HG03571 (cell line): ENCODE results near the gene KCTD8.
"Not testable (repeated sequence)": the region's sequence is repeated elsewhere in the genome, so short reads cannot be mapped to it uniquely, and the experiment has no call there.

Experiments
- ATAC-seq: cut with Tn5 transposase; IDR thresholded peaks from one replicate; pipeline ENCODE4 v1.9.1; 2021; ENCODE audit not compliant: unreplicated experiment

The KCTD8 gene

DNA sequence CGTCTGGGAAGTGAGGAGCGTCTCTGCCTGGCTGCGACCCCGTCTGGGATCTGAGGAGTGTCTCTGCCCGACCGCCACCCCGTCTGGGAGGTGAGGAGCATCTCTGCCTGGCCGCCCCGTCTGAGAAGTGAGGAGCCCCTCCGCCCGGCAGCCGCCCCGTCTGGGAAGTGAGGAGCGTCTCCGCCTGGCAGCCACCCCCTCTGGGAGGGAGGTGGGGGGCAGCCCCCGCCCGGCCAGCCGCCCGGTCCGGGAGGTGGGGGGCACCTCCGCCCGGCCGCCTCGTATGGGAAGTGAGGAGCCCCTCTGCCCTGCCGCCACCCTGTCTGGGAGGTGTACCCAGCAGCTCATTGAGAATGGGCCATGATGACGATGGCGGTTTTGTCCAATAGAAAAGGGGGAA lies 280.8 kb downstream of the KCTD8 start:
- ATAC-seq = not testable (repeated sequence)

DNA sequence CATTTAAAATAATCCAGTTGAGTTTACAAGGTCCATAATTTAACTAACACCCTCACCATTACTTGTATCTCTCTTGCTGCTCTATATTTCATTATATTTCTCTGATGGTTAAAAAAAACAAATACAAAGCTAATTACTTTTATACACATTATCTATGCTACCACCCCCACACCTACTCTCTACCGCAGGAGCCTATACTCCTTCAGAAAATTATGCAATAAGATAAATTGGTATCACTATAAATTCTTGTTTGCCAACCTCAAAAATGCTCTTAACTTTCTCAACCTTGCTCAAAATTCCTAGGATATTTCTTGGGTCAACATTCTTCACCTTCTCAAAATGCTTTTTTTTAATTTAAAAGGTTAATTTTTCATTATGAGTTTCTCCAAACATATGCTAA lies 282.7 kb downstream of the KCTD8 start:
- ATAC-seq = no peak

DNA sequence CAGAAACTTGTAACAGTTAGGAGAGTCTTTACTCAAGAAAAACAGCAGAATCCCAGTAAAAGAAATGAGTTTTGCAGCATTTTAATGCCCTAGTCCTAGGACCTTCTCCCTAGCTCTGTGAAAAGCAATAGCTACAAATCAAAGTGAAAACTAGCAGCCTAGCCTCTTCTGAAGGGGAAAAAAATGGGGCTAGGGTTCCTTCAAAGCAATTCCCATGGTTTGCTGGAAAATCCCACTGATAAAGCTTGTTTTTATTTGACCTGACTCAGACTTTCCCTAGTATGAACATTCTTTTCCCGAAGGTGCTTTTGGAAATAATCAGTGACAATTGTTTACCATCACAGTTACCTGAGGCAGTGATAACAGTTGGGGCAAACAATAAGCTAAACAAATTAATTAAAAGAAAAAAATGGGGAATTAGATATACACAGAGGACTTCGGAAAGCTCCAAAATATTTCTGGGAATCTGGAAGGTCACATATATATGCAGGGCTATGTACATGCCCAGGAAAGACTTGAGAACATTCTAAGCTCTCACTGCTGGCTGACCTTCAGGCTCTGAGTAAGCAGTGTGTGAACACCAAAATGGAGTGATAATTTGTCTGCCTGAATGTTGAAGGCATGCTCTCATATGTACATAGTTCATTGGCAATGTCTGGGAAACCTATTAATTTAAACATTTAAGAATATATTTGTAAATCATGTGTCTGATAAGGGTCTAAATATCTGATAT lies 285.9 kb downstream of the KCTD8 start:
- ATAC-seq = no peak

DNA sequence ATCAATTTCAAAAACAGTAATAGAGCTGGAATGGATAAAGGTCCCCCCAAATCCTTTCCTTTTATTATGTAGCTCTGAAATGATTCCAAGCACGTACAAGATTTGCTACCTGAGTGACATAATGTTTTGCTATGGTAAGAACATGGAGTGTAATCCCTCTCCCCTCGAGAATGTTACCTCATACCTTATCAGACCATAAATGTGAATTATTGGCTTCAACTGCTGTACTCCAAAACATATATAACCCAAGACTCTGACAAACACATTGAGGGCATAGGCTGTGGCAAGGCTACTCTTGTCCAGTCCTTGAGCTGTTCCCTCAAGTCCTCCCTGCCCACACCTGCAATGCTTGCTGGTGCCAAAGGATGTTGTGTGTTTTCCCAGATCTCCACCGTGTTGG lies 286.9 kb downstream of the KCTD8 start:
- no peak for ATAC-seq

DNA sequence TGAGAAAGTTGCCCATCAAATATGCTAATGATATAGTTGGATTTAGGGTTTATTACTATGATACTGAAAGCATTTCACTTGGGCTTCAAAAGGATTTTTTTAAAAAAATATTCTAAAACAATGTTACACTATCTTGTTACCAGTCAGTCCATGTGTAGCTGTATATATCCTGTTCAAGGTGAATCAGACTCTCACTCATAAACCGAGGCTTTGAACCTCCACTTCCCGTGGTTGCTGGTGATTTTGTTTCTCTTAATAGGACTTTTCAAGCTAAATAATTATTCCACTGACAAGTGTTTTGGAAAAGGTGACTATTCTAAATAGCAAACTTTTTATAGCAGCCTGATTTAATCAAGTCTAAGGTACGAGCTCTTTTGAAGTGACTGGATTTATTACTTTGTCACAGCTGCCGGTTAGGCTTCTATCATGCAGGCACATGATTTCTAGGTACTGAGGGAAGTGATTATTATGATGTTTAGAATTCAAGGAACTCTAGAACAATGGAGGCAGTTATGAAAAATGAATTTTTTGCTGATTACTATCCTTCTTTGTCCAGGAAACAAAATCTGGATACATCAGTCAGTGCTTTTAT lies 287.7 kb downstream of the KCTD8 start:
- no peak for ATAC-seq

DNA sequence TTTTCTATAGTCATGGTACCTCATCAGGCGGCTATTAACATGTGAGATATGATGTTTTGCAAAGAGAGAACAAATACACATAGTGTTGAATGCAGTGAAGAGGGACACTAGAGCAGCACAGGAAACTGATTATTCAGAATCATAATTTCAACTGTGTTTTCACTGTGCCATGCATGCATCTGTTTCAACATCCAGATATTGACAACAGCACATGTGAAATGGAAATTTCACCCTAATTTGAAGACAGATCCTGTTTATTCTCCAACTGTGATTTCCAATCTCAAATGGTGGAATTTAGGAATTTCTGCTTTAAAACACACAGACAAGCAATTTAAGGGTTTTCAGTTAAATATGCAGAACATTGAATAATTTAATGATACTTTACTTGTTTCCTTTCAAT lies 288.6 kb downstream of the KCTD8 start:
- ATAC-seq = no peak

DNA sequence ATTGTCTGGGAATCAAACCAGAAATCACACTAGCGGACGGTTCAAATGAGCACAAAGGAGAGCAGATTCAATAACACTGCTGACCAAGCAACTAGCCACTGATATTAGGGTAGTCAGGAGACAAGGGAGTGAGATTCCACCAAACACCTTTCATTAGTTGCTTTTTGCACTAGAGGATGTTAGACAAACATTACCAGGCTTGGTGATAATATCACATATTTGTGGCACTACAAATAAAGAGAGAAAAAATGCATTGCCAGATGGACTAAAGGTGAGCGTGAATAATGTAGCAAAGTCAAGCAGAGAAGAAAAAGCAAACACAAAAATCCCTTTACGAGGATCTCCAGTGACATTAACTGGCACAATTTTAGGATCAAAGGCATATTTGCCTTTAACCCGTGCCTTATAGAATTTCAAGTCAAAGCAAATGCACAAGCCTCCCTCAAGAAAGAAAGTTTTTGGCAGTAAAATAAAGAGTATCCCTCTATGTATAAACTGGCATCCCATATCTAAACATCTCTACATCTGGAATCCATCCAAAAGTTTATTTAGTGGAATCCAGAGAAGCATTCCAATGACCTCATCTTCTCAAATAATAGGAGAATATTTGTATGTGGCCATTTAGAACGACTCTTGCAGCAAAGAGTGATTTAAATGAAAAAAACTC lies 290.9 kb downstream of the KCTD8 start:
- ATAC-seq = no peak

DNA sequence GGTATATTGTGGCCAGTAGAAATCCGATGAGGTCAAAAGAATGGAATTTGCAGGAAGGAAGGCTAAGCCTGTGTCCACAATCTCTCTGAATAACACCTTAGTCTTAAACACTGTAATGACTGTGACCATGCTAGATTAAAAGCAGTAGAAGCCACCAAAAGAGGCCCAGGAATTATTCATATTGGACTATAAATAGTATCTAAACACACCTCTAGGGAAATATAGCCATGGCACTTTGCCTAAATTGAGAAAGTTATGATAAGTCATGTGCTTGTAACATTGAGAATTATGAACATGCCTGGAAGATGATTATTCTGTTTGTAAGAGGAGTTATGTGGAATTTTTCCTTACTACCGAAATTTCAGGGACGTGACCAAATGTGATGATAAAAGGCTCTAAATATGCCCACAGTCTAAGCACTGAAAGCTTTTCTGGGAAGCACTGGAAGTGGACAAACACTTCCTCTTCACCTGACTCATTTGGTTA lies 298.5 kb downstream of the KCTD8 start:
- ATAC-seq = no peak

DNA sequence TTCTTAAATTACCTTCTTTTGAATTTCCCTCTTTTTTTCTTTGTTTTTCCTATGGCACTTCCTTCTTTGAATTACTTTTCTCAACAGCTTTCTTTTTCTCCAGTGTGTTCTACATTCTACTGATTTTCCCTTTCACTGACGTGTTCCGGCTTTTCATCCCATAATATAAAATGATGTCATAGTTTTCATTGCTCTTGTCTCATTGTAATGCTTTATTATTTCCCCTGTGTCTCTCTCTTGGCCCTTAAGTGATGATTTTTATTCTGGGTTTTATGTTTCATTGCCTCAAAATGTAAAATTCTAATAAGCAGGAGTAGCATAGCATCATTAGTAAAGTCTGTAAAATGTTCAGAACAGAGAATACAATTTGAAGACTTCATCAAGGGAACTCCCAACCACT lies 299.3 kb downstream of the KCTD8 start:
- no peak for ATAC-seq

DNA sequence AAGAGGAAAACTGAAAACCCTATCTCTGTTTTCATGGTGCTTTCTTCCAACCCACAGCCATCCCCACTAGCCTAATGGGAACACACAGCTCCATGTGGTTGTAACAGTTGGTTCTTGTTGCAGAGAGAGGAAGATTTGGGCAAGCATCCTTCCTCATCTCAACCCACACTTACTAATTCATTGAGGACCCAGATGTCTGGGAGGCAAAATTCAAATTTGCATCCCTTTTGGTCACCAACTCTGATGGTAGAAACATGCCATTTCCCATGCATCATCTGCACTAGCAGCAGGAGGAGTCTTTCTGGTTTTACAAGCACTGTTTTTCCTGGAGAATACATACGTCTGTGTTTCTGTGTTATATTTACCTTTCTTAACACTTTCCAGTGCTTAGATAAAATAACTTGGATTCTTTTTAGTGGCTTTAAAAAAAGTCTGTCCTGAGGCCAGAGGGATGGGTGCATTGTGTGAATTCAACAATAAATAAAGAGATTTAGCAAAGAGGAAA lies 301.0 kb downstream of the KCTD8 start:
- no peak for ATAC-seq

DNA sequence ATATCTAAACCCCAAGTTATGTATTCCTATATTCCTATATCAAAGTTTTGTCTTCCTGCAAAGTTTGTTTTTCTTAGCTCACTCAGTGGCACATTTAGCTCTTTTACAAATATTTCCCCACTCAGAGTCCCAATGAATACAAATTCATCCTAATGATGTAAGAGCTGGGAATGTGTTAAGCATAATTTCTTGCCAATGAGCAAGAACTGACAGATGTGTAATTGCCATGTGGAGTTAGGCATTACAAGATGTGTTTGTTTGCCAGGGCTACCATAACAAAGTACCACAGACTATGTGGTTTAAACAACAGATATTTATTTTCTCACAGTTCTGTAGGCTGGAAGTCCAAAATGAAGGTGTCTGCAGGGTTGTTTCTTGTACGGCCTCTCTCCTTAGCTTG lies 302.1 kb downstream of the KCTD8 start:
- no peak for ATAC-seq

DNA sequence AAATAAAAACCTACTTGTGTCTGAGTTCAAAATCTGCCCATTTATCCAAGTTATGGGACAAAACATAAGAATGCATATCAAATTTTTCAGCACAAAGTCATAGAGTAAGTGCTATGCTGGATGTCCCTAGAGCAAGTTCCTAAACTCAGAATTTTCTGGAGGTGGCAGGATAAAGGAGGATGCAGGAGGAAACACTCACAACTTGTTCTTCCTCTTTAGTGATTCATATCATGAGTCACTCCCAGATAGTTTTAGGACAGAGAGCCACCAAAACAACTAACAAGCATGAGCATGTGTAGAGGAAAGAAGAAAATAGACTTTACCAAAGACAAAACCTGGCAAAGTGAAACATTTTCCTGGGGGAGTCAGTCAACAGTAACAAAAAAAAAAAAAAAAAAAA lies 302.7 kb downstream of the KCTD8 start:
- ATAC-seq = no peak

DNA sequence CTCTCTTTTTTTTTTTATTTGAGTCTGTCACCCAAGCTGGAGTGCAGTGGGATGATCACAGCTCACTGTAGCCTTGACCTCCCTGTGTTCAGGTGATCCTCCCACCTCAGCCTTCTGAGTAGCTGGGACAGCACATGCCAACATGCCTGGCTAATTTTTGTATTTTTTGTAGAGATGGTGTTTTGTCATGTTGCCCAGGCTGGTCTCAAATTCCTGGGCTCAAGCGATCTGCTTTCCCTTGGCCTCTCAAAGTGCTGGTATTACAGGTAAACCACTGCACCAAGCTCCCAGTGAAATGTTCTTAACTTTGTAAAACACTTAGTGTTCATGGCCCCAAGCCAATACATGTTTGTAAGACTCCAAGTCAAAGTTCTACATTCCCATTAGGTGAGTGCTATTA lies 316.1 kb downstream of the KCTD8 start:
- ATAC-seq = no peak
